ENCODE measurements around the gene ANKRD28.
"Not testable (repeated sequence)": the region's sequence is repeated elsewhere in the genome, so short reads cannot be mapped to it uniquely, and the experiment has no call there.

ANKRD28 gene

GRCh38 chr3:15797642-15798303, at the start of gene ANKRD28:
ANKRD28 (minus strand) TSS chr3:15797979; CDS start chr3:15796521, 1,458 bp downstream.
- H2AFZ ChIP-seq (ENCODE audit: low read depth, low read length): peak within 1 kb of the TSS; percentile 64
- peaks cover 27% of the 10 kb centered on the region for H3K4me1 ChIP-seq (ENCODE audit: insufficient read depth, low read length)
- H3K4me3 ChIP-seq (ENCODE audit: low read length): peak within 1 kb of the TSS; percentile 46

GRCh38 chr3:15847239-15847638, 49.5 kb upstream of the ANKRD28 start:
- H3K27me3 ChIP-seq (ENCODE audit: insufficient read depth, low read length): no peaks in the 10 kb centered on the region
- H2AFZ ChIP-seq (ENCODE audit: low read depth, low read length): no peak overlapping the region
- H3K36me3 ChIP-seq (ENCODE audit: insufficient read depth, low read length): no peaks in the 10 kb centered on the region
- peaks cover 5% of the 10 kb centered on the region for H3K9me3 ChIP-seq (ENCODE audit: low read length)
- H3K4me3 ChIP-seq (ENCODE audit: low read length): no peak overlapping the region
- peaks cover 16% of the 10 kb centered on the region for H3K4me1 ChIP-seq (ENCODE audit: insufficient read depth, low read length)

More at GRCh38 chr3:15797642-15798303, at the start of gene ANKRD28:
- Histone ChIP-seq H3K27me3 (ENCODE audit: insufficient read depth, low read length) (no peaks in the 10 kb centered on the region), H3K9me3 (ENCODE audit: low read length) (no peaks in the 10 kb centered on the region), H3K36me3 (ENCODE audit: insufficient read depth, low read length) (peaks cover 1% of the 10 kb centered on the region)

- H3K4me1 ChIP-seq (ENCODE audit: insufficient read depth, low read length): peaks cover 16% of the 10 kb centered on the region
- H2AFZ ChIP-seq (ENCODE audit: low read depth, low read length): no peak overlapping the region
- H3K9me3 ChIP-seq (ENCODE audit: low read length): peaks cover 4% of the 10 kb centered on the region
- H3K4me3 ChIP-seq (ENCODE audit: low read length): no peak overlapping the region
- H3K36me3 ChIP-seq (ENCODE audit: insufficient read depth, low read length): no peaks in the 10 kb centered on the region
- H3K27me3 ChIP-seq (ENCODE audit: insufficient read depth, low read length): no peaks in the 10 kb centered on the region
Measured at GRCh38 chr3:15846606-15847005, 48.8 kb upstream of the ANKRD28 start.

- no peaks in the 10 kb centered on the region for H3K36me3 ChIP-seq (ENCODE audit: insufficient read depth, low read length)
Measured at GRCh38 chr3:15845475-15845874, 47.7 kb upstream of the ANKRD28 start.

GRCh38 chr3:15844889-15845288, 47.1 kb upstream of the ANKRD28 start:
- peaks cover 16% of the 10 kb centered on the region for H3K4me1 ChIP-seq (ENCODE audit: insufficient read depth, low read length)
- peaks cover 4% of the 10 kb centered on the region for H3K9me3 ChIP-seq (ENCODE audit: low read length)
- H3K27me3 ChIP-seq (ENCODE audit: insufficient read depth, low read length): no peaks in the 10 kb centered on the region
- no peaks in the 10 kb centered on the region for H3K36me3 ChIP-seq (ENCODE audit: insufficient read depth, low read length)
- no peak overlapping the region for H3K4me3 ChIP-seq (ENCODE audit: low read length)
- no peak overlapping the region for H2AFZ ChIP-seq (ENCODE audit: low read depth, low read length)

More at GRCh38 chr3:15845475-15845874, 47.7 kb upstream of the ANKRD28 start:
- H3K4me3 ChIP-seq (ENCODE audit: low read length): no peak overlapping the region
- peaks cover 4% of the 10 kb centered on the region for H3K9me3 ChIP-seq (ENCODE audit: low read length)
- H3K27me3 ChIP-seq (ENCODE audit: insufficient read depth, low read length): no peaks in the 10 kb centered on the region
- peaks cover 16% of the 10 kb centered on the region for H3K4me1 ChIP-seq (ENCODE audit: insufficient read depth, low read length)
- H2AFZ ChIP-seq (ENCODE audit: low read depth, low read length): no peak overlapping the region

GRCh38 chr3:15841091-15841973, 43.6 kb upstream of the ANKRD28 start:
- not testable (repeated sequence) for H3K27me3 ChIP-seq (ENCODE audit: insufficient read depth, low read length); H3K9me3 ChIP-seq (ENCODE audit: low read length); H2AFZ ChIP-seq (ENCODE audit: low read depth, low read length); H3K4me1 ChIP-seq (ENCODE audit: insufficient read depth, low read length); H3K4me3 ChIP-seq (ENCODE audit: low read length); H3K36me3 ChIP-seq (ENCODE audit: insufficient read depth, low read length)

- no peak overlapping the region for H3K4me3 ChIP-seq (ENCODE audit: low read length)
- H3K4me1 ChIP-seq (ENCODE audit: insufficient read depth, low read length): no peaks in the 10 kb centered on the region
- H2AFZ ChIP-seq (ENCODE audit: low read depth, low read length): no peak overlapping the region
- peaks cover 9% of the 10 kb centered on the region for H3K9me3 ChIP-seq (ENCODE audit: low read length)
- no peaks in the 10 kb centered on the region for H3K27me3 ChIP-seq (ENCODE audit: insufficient read depth, low read length)
- H3K36me3 ChIP-seq (ENCODE audit: insufficient read depth, low read length): no peaks in the 10 kb centered on the region
Measured at GRCh38 chr3:15839568-15839967, 41.8 kb upstream of the ANKRD28 start.

- H3K27me3 ChIP-seq (ENCODE audit: insufficient read depth, low read length): no peaks in the 10 kb centered on the region
- no peaks in the 10 kb centered on the region for H3K36me3 ChIP-seq (ENCODE audit: insufficient read depth, low read length)
- no peak overlapping the region for H2AFZ ChIP-seq (ENCODE audit: low read depth, low read length)
- H3K4me1 ChIP-seq (ENCODE audit: insufficient read depth, low read length): no peaks in the 10 kb centered on the region
- peaks cover 1% of the 10 kb centered on the region for H3K9me3 ChIP-seq (ENCODE audit: low read length)
- no peak overlapping the region for H3K4me3 ChIP-seq (ENCODE audit: low read length)
Measured at GRCh38 chr3:15831927-15832326, 34.1 kb upstream of the ANKRD28 start.

GRCh38 chr3:15825016-15825415, 27.2 kb upstream of the ANKRD28 start:
- Histone ChIP-seq H3K4me3 (ENCODE audit: low read length) (no peak overlapping the region), H3K27me3 (ENCODE audit: insufficient read depth, low read length) (no peaks in the 10 kb centered on the region), H2AFZ (ENCODE audit: low read depth, low read length) (no peak overlapping the region), H3K36me3 (ENCODE audit: insufficient read depth, low read length) (no peaks in the 10 kb centered on the region), H3K4me1 (ENCODE audit: insufficient read depth, low read length) (no peaks in the 10 kb centered on the region), H3K9me3 (ENCODE audit: low read length) (peaks cover 2% of the 10 kb centered on the region)

- no peak overlapping the region for H2AFZ ChIP-seq (ENCODE audit: low read depth, low read length)
- peaks cover 2% of the 10 kb centered on the region for H3K9me3 ChIP-seq (ENCODE audit: low read length)
- H3K4me1 ChIP-seq (ENCODE audit: insufficient read depth, low read length): no peaks in the 10 kb centered on the region
- H3K36me3 ChIP-seq (ENCODE audit: insufficient read depth, low read length): no peaks in the 10 kb centered on the region
- no peaks in the 10 kb centered on the region for H3K27me3 ChIP-seq (ENCODE audit: insufficient read depth, low read length)
- no peak overlapping the region for H3K4me3 ChIP-seq (ENCODE audit: low read length)
Measured at GRCh38 chr3:15823092-15823491, 25.3 kb upstream of the ANKRD28 start.

- no peaks in the 10 kb centered on the region for H3K27me3 ChIP-seq (ENCODE audit: insufficient read depth, low read length)
- no peak overlapping the region for H2AFZ ChIP-seq (ENCODE audit: low read depth, low read length)
- H3K4me3 ChIP-seq (ENCODE audit: low read length): no peak overlapping the region
- no peaks in the 10 kb centered on the region for H3K4me1 ChIP-seq (ENCODE audit: insufficient read depth, low read length)
- H3K9me3 ChIP-seq (ENCODE audit: low read length): peaks cover 2% of the 10 kb centered on the region
- H3K36me3 ChIP-seq (ENCODE audit: insufficient read depth, low read length): no peaks in the 10 kb centered on the region
Measured at GRCh38 chr3:15822281-15822680, 24.5 kb upstream of the ANKRD28 start.

- Histone ChIP-seq H3K27me3 (ENCODE audit: insufficient read depth, low read length) (no peaks in the 10 kb centered on the region), H3K4me1 (ENCODE audit: insufficient read depth, low read length) (no peaks in the 10 kb centered on the region), H2AFZ (ENCODE audit: low read depth, low read length) (no peak overlapping the region), H3K4me3 (ENCODE audit: low read length) (no peak overlapping the region), H3K36me3 (ENCODE audit: insufficient read depth, low read length) (no peaks in the 10 kb centered on the region), H3K9me3 (ENCODE audit: low read length) (peaks cover 2% of the 10 kb centered on the region)
Measured at GRCh38 chr3:15820911-15821310, 23.1 kb upstream of the ANKRD28 start.

- no peaks in the 10 kb centered on the region for H3K36me3 ChIP-seq (ENCODE audit: insufficient read depth, low read length)
- H3K4me3 ChIP-seq (ENCODE audit: low read length): no peak overlapping the region
- H3K9me3 ChIP-seq (ENCODE audit: low read length): peaks cover 2% of the 10 kb centered on the region
- H3K4me1 ChIP-seq (ENCODE audit: insufficient read depth, low read length): no peaks in the 10 kb centered on the region
- no peak overlapping the region for H2AFZ ChIP-seq (ENCODE audit: low read depth, low read length)
- H3K27me3 ChIP-seq (ENCODE audit: insufficient read depth, low read length): no peaks in the 10 kb centered on the region
Measured at GRCh38 chr3:15819576-15819975, 21.8 kb upstream of the ANKRD28 start.

Data from neuron (in vitro differentiated cells).